Astrocyte (in vitro differentiated cells and primary cell): ENCODE data around the gene TEX26. TPM values are rescaled to one million over a fixed set of nuclear protein-coding genes. Genes with fewer than 3 reads are reported as not detected.

ENCODE experiments used
- DNase-seq: peaks from one replicate; pipeline ENCODE4 v3.0.0-alpha.2; 2010; ENCODE audit warnings: low read depth
- FAIRE-seq: peaks from 2 replicates; lab custom pipeline; 2011; peaks lifted over from hg19 to GRCh38; lab: Jason Lieb, UNC
- H2AFZ ChIP-seq: 2 replicates; pipeline ENCODE4 v1.6.0; 2012; ENCODE audit warnings: low read depth, low read length, inconsistent platforms
- H3K27ac ChIP-seq: 2 replicates; pipeline ENCODE4 v1.5.1; 2011; ENCODE audit warnings: low read depth, low read length, inconsistent platforms
- H3K27me3 ChIP-seq: 2 replicates; pipeline ENCODE4 v1.6.0; 2011; ENCODE audit warnings: low read length, inconsistent platforms; ENCODE audit not compliant: insufficient read depth
- H3K36me3 ChIP-seq: 2 replicates; pipeline ENCODE4 v1.5.1; 2011; ENCODE audit warnings: low read length, inconsistent platforms; ENCODE audit not compliant: insufficient read depth
- H3K4me1 ChIP-seq: 2 replicates; pipeline ENCODE4 v1.5.1; 2011; ENCODE audit warnings: low read length, inconsistent platforms; ENCODE audit not compliant: insufficient read depth
- H3K4me2 ChIP-seq: 2 replicates; pipeline ENCODE4 v1.6.0; 2012; ENCODE audit warnings: low read length, inconsistent platforms
- H3K4me3 ChIP-seq: 2 replicates; pipeline ENCODE4 v1.5.1; 2011; ENCODE audit warnings: low read depth, mild to moderate bottlenecking, low read length, inconsistent platforms; ENCODE audit not compliant: insufficient read depth
- H3K79me2 ChIP-seq: 2 replicates; pipeline ENCODE4 v1.6.0; 2012; ENCODE audit warnings: mild to moderate bottlenecking, low read length, inconsistent platforms; ENCODE audit not compliant: insufficient read depth
- H3K9ac ChIP-seq: 2 replicates; pipeline ENCODE4 v1.6.0; 2012; ENCODE audit warnings: mild to moderate bottlenecking, low read length, inconsistent platforms
- H3K9me3 ChIP-seq: 2 replicates; pipeline ENCODE4 v1.5.1; 2012; ENCODE audit warnings: low read depth, mild to moderate bottlenecking, low read length, inconsistent platforms; ENCODE audit not compliant: insufficient read depth
- H4K20me1 ChIP-seq: 2 replicates; pipeline ENCODE4 v1.6.0; 2012; ENCODE audit warnings: low read length, inconsistent platforms; ENCODE audit not compliant: insufficient read depth
- H3K27ac Mint-ChIP-seq: one replicate; pipeline ENCODE4 v1.8.0; 2021; ENCODE audit warnings: mild to moderate bottlenecking, mixed read lengths; ENCODE audit not compliant: unreplicated experiment
- H3K27me3 Mint-ChIP-seq: one replicate; pipeline ENCODE4 v1.8.0; 2021; ENCODE audit warnings: low read depth, mixed read lengths; ENCODE audit not compliant: unreplicated experiment
- H3K36me3 Mint-ChIP-seq: one replicate; pipeline ENCODE4 v1.8.0; 2021; ENCODE audit warnings: low read depth, mixed read lengths; ENCODE audit not compliant: unreplicated experiment
- H3K4me1 Mint-ChIP-seq: one replicate; pipeline ENCODE4 v1.8.0; 2021; ENCODE audit warnings: low read depth, mixed read lengths; ENCODE audit not compliant: unreplicated experiment
- H3K4me3 Mint-ChIP-seq: one replicate; pipeline ENCODE4 v1.8.0; 2021; ENCODE audit warnings: mild to moderate bottlenecking, moderate library complexity, mixed read lengths; ENCODE audit not compliant: unreplicated experiment
- H3K9me3 Mint-ChIP-seq: one replicate; pipeline ENCODE4 v1.8.0; 2021; ENCODE audit warnings: mild to moderate bottlenecking, mixed read lengths; ENCODE audit not compliant: unreplicated experiment
- EZH2 ChIP-seq: IDR thresholded peaks from 2 replicates; pipeline ENCODE4 v1.6.1; 2012; ENCODE audit warnings: mild to moderate bottlenecking, low read length, inconsistent platforms; ENCODE audit not compliant: insufficient read depth
- total RNA-seq: library from RNA; stranded (reverse); gene quantifications from 2 replicates; pipeline ENCODE4 v1.2.1, GENCODE V29; 2021
- TF ChIP-seq, protein P1 (sequence below): IDR thresholded peaks from 2 replicates; pipeline ENCODE4 v1.5.1; 2011; ENCODE audit warnings: low read depth, mild to moderate bottlenecking, inconsistent platforms, low read length, moderate library complexity; ENCODE audit not compliant: insufficient read depth

Gene TEX26
- total RNA-seq, 1 donor from 2014 or later: not detected

DNA sequence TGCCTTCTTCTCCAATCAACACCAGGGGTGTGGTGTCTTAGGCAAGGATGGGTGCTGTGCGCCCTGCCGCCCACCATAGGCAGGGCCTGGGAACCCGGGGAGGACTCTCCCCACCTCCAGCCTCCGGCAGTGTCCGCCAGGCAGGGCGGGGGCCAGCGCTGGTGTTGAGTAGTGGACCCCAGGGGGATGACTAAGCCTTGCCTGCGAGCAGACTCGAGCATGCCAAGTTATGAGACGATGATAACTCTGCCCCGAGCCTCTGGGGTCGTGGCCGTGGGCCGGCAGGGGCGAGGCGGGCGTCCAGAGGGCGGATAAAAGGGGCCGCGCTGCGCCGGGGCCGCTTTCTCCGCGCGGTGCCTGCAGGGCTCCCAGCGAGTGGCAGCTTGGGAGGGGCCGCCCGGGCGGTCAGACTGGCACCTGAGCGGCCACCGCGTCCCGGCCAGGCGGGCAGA, 26.5 kb upstream of the TEX26 start, which contains the start of gene MEDAG:
Gene MEDAG (plus strand): TSS at position 340 of the 452 bp plus-strand sequence. CDS start 245 bp downstream, outside the sequence.
- H3K9me3 ChIP-seq: no peaks in the 10 kb centered on the region
- peak within 1 kb of the TSS; percentile 78 for H2AFZ ChIP-seq
- DNase-seq: peak; percentile 76
- H3K36me3 ChIP-seq: no peaks in the 10 kb centered on the region
- TF ChIP-seq, protein P1, sequence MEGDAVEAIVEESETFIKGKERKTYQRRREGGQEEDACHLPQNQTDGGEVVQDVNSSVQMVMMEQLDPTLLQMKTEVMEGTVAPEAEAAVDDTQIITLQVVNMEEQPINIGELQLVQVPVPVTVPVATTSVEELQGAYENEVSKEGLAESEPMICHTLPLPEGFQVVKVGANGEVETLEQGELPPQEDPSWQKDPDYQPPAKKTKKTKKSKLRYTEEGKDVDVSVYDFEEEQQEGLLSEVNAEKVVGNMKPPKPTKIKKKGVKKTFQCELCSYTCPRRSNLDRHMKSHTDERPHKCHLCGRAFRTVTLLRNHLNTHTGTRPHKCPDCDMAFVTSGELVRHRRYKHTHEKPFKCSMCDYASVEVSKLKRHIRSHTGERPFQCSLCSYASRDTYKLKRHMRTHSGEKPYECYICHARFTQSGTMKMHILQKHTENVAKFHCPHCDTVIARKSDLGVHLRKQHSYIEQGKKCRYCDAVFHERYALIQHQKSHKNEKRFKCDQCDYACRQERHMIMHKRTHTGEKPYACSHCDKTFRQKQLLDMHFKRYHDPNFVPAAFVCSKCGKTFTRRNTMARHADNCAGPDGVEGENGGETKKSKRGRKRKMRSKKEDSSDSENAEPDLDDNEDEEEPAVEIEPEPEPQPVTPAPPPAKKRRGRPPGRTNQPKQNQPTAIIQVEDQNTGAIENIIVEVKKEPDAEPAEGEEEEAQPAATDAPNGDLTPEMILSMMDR: no peak
- no peak for TF ChIP-seq EZH2
- H3K9ac ChIP-seq: peak within 1 kb of the TSS; percentile 74
- H3K36me3 Mint-ChIP-seq: no peaks in the 10 kb centered on the region
- H3K4me3 Mint-ChIP-seq: peak within 1 kb of the TSS; percentile 51
- peaks cover 24% of the 10 kb centered on the region for H3K27me3 Mint-ChIP-seq
- FAIRE-seq: no peak
- H3K27ac ChIP-seq: peak within 1 kb of the TSS; percentile 56
- peaks cover 3% of the 10 kb centered on the region for H3K9me3 Mint-ChIP-seq
- H3K4me1 Mint-ChIP-seq: peaks cover 21% of the 10 kb centered on the region
- H3K79me2 ChIP-seq: peaks cover 11% of the 10 kb centered on the region
- H3K4me2 ChIP-seq: peak within 1 kb of the TSS; percentile 82
- peak within 1 kb of the TSS; percentile 53 for H3K4me3 ChIP-seq
- H4K20me1 ChIP-seq: no peaks in the 10 kb centered on the region
- no peak within 1 kb of the TSS for H3K27ac Mint-ChIP-seq
- H3K27me3 ChIP-seq: no peaks in the 10 kb centered on the region
- H3K4me1 ChIP-seq: peaks cover 32% of the 10 kb centered on the region

DNA sequence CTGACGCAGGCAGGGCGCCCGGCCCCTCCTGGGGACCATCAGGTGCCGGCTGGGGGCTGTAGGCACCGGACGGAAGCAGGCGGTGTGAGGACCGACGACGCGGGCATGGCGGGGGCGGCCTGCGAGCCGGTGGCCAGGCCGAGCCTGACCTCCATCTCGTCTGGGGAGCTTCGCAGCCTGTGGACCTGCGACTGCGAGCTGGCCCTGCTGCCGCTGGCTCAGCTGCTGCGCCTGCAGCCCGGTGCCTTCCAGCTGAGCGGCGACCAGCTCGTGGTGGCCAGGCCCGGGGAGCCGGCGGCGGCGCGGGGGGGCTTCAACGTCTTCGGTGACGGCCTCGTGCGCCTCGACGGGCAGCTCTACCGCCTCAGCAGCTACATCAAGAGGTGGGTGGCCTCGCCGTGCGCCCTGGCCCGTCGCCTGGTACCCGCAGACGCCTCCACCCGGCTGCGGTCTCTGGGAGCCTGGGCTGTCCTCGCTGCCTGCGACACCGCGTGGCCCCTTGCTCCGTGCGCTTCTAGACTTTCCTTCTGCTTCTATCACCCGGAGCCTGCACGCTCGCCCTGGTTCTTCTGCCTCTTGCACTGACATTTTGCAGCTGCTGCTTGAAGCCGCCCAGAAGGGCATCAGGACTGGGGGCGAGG, 25.9 kb upstream of the TEX26 start:
- Histone ChIP-seq H3K27ac (peak overlapping the region; percentile 56), H3K4me1 (peaks cover 32% of the 10 kb centered on the region), H3K27me3 (no peaks in the 10 kb centered on the region), H3K79me2 (peaks cover 17% of the 10 kb centered on the region), H2AFZ (peak overlapping the region; percentile 78), H3K36me3 (no peaks in the 10 kb centered on the region), H3K4me2 (peak overlapping the region; percentile 82), H3K9ac (peak overlapping the region; percentile 74), H4K20me1 (no peaks in the 10 kb centered on the region), H3K4me3 (peak overlapping the region; percentile 53), H3K9me3 (no peaks in the 10 kb centered on the region)
- DNase-seq (peak; percentile 17), FAIRE-seq (no peak)
- Mint-ChIP-seq H3K27ac (no peak overlapping the region), H3K36me3 (no peaks in the 10 kb centered on the region), H3K4me3 (no peak overlapping the region), H3K4me1 (peaks cover 21% of the 10 kb centered on the region), H3K27me3 (peaks cover 26% of the 10 kb centered on the region), H3K9me3 (peaks cover 3% of the 10 kb centered on the region)
- TF ChIP-seq, protein P1: no peak
- TF ChIP-seq EZH2: no peak
